ENCODE data around the gene CNDP1.

GRCh38 chr18:74613381-74613780, 79.1 kb downstream of the CNDP1 start:
- TF ChIP-seq, protein P1, sequence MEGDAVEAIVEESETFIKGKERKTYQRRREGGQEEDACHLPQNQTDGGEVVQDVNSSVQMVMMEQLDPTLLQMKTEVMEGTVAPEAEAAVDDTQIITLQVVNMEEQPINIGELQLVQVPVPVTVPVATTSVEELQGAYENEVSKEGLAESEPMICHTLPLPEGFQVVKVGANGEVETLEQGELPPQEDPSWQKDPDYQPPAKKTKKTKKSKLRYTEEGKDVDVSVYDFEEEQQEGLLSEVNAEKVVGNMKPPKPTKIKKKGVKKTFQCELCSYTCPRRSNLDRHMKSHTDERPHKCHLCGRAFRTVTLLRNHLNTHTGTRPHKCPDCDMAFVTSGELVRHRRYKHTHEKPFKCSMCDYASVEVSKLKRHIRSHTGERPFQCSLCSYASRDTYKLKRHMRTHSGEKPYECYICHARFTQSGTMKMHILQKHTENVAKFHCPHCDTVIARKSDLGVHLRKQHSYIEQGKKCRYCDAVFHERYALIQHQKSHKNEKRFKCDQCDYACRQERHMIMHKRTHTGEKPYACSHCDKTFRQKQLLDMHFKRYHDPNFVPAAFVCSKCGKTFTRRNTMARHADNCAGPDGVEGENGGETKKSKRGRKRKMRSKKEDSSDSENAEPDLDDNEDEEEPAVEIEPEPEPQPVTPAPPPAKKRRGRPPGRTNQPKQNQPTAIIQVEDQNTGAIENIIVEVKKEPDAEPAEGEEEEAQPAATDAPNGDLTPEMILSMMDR (IDR thresholded peaks at IDR 0.05) = no peak
- TF ChIP-seq EZH2 (IDR thresholded peaks at IDR 0.05; ENCODE audit: borderline replicate concordance, insufficient read depth, low read depth, low read length, poor library complexity, severe bottlenecking) = no peak

All from B cell (primary cell).